Stomach (tissue), 9 donors: ENCODE data around the gene PCDHB6. TPM values are rescaled to one million over a fixed set of nuclear protein-coding genes. Genes with fewer than 3 reads are reported as not detected.
"Not testable (repeated sequence)": the region's sequence is repeated elsewhere in the genome, so short reads cannot be mapped to it uniquely, and the experiment has no call there.

Experiments used
- DNase-seq, 2 donors: peaks; one replicate each; pipeline versions ENCODE4 v3.0.0 to v3.0.0-alpha.2; 2013 to 2019
- H3K27ac ChIP-seq, 5 donors: fragments of 200-600 bp in 4 of 5; sonication (generic) in 4 of 5; one replicate each; pipeline ENCODE4 v1.5.1; 2013 to 2019; ENCODE audit warnings: mild to moderate bottlenecking in 1 of 5, moderate library complexity in 1 of 5
- H3K27me3 ChIP-seq, 3 donors: fragments of 200-600 bp; sonication (generic); one replicate each; pipeline ENCODE4 v1.5.1; 2017 to 2019; ENCODE audit warnings: mixed run types in 1 of 3
- H3K36me3 ChIP-seq, 4 donors: fragments of 200-600 bp; sonication (generic); 1 replicate in 3 of 4; 2 replicates in 1 of 4; pipeline ENCODE4 v1.5.1; 2016 to 2019
- H3K4me1 ChIP-seq, 4 donors: fragments of 200-600 bp; sonication (generic); one replicate each; pipeline ENCODE4 v1.5.1; 2016 to 2019
- H3K4me3 ChIP-seq, 4 donors: fragments of 200-600 bp; sonication (generic) in 3 of 4; one replicate each; pipeline ENCODE4 v1.5.1; 2016 to 2019; ENCODE audit warnings: mild to moderate bottlenecking in 1 of 4
- H3K9me3 ChIP-seq, 4 donors: fragments of 200-600 bp; sonication (generic); one replicate each; pipeline ENCODE4 v1.5.1; 2016 to 2019
- EP300 ChIP-seq: sonication (generic); formaldehyde crosslinking; IDR thresholded peaks from one replicate; pipeline ENCODE4 v1.6.1; 2017; ENCODE audit warnings: antibody characterized with exemption
- POLR2A ChIP-seq, 4 donors: fragments of 450-650 bp; IDR thresholded peaks; one replicate each; pipeline ENCODE4 v1.6.1; 2016; ENCODE audit warnings: antibody characterized with exemption in 4 of 4, control low read depth in 2 of 4, mild to moderate bottlenecking in 1 of 4, moderate library complexity in 1 of 4
- POLR2AphosphoS5 ChIP-seq, 3 donors: sonication (generic); formaldehyde crosslinking; IDR thresholded peaks; one replicate each; pipeline ENCODE4 v1.6.1; 2016; ENCODE audit warnings: antibody characterized with exemption in 3 of 3
- WGBS, 5 donors: extraction: QIAGEN DNeasy Blood & Tissue Kit in 3 of 5; methylation state at CpG; one replicate each; pipeline versions ENCODE4 v1.1.5 to v1.1.7; 2013 to 2018; 5-methylcytosine and 5-hydroxymethylcytosine counted together
- intact Hi-C: fragments of 100-400 bp; cut with DNase I; formaldehyde crosslinking; loops from one replicate; pipeline ENCODE4 v1.15.1; 2023; ENCODE audit warnings: low total_unique reads
- polyA plus RNA-seq, 3 donors: library from polyadenylated mRNA; stranded (reverse); fragments of 200-250 nt; gene quantifications; one replicate each; pipeline ENCODE4 v1.2.3, GENCODE V29; 2013
- total RNA-seq, 5 donors: library from RNA; depleted of rRNA; stranded (reverse); fragments of >200 nt; gene quantifications; one replicate each; pipeline versions ENCODE4 v1.1.0 to v1.2.3, GENCODE V29; 2014 to 2016
- TF ChIP-seq, protein P1 (sequence below), 7 experiments: fragments of 450-650 bp in 4 of 7; fragments of 200-600 bp in 3 of 7; sonication (generic) in 3 of 7; IDR thresholded peaks; one replicate each; pipeline ENCODE4 v1.5.1; 2016 to 2019; ENCODE audit warnings: antibody characterized with exemption in 7 of 7, control low read depth in 2 of 7, mild to moderate bottlenecking in 1 of 7
- donor health status: healthy with polysubstance abuse.
- donor health status: Bipolar disorder and iron deficiency.
- donor health status: healthy.

PCDHB6 gene
- total and polyA plus RNA-seq, 8 donors: under 0.01 to 1.3 (median 0.15) TPM; not detected in 5

GRCh38 chr5:141127305-141127704 lies 22.6 kb upstream of the PCDHB6 start:
- no peaks in the 10 kb centered on the region for H3K36me3 ChIP-seq
- H3K27me3 ChIP-seq: peaks cover 0 to 13% (median 0%) of the 10 kb centered on the region in 3 donors
- no peaks in the 10 kb centered on the region for H3K4me1 ChIP-seq
- H3K27ac ChIP-seq: no peak overlapping the region
- TF ChIP-seq POLR2A (IDR thresholded peaks at IDR 0.05): no peak
- 86 to 95% (median 90%) methylated on average over 1 of the region's 1 CpG for WGBS, 5 donors
- DNase-seq: no peak
- no peak overlapping the region for H3K4me3 ChIP-seq
- intact Hi-C loops: no loop called here
- peaks cover 0 to 57% (median 25%) of the 10 kb centered on the region in 4 donors for H3K9me3 ChIP-seq

DNA sequence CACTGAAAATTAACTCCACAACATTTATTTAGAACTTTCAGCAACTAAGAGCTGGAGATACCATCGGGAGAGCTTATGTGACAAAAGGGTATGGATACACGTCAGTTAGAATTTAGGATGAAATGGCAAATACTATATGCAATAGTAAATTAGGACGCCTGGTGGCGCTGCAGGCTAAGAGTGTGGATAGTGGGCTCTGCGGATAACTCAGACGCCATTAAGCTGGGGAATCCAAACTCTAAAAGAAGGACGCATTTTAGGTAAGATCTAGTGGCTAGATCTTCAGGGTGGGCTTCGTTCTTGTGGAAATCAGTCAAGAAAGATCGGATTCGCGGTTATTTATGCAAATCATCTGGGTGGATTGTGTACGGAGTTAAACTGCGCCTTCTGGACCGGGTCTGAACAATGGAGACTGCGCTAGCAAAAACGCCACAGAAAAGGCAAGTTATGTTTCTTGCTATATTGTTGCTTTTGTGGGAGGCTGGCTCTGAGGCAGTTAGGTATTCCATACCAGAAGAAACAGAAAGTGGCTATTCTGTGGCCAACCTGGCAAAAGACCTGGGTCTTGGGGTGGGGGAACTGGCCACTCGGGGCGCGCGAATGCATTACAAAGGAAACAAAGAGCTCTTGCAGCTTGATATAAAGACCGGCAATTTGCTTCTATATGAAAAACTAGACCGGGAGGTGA lies 14.7 kb upstream of the PCDHB6 start, which contains the start of gene PCDHB5:
PCDHB5 (plus strand) TSS at position 177 of the 688 bp plus-strand sequence; CDS start at position 406, 229 bp downstream.
- no peak for TF ChIP-seq POLR2A (IDR thresholded peaks at IDR 0.05)
- no peak for TF ChIP-seq POLR2AphosphoS5 (IDR thresholded peaks at IDR 0.05)
- TF ChIP-seq, protein P1, sequence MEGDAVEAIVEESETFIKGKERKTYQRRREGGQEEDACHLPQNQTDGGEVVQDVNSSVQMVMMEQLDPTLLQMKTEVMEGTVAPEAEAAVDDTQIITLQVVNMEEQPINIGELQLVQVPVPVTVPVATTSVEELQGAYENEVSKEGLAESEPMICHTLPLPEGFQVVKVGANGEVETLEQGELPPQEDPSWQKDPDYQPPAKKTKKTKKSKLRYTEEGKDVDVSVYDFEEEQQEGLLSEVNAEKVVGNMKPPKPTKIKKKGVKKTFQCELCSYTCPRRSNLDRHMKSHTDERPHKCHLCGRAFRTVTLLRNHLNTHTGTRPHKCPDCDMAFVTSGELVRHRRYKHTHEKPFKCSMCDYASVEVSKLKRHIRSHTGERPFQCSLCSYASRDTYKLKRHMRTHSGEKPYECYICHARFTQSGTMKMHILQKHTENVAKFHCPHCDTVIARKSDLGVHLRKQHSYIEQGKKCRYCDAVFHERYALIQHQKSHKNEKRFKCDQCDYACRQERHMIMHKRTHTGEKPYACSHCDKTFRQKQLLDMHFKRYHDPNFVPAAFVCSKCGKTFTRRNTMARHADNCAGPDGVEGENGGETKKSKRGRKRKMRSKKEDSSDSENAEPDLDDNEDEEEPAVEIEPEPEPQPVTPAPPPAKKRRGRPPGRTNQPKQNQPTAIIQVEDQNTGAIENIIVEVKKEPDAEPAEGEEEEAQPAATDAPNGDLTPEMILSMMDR (IDR thresholded peaks at IDR 0.05): peak in 1 of 7 experiments; percentile 13
- H3K27ac ChIP-seq: peak within 1 kb of the TSS in 1 of 5 donors; percentile 40
- intact Hi-C loops: no loop called here
- peaks cover 0 to 4% (median 0%) of the 10 kb centered on the region in 4 donors for H3K4me1 ChIP-seq
- peak in 1 of 2 donors; percentile 34 for DNase-seq
- WGBS, 5 donors: 19 to 26% (median 23%) methylated on average over 22 of the region's 22 CpGs
- H3K27me3 ChIP-seq: peaks cover 0 to 7% (median 0%) of the 10 kb centered on the region in 3 donors
- H3K4me3 ChIP-seq: peak within 1 kb of the TSS; percentile 14 to 34 (median 30)
- peaks cover 10 to 83% (median 57%) of the 10 kb centered on the region in 4 donors for H3K9me3 ChIP-seq
- no peaks in the 10 kb centered on the region for H3K36me3 ChIP-seq

DNA sequence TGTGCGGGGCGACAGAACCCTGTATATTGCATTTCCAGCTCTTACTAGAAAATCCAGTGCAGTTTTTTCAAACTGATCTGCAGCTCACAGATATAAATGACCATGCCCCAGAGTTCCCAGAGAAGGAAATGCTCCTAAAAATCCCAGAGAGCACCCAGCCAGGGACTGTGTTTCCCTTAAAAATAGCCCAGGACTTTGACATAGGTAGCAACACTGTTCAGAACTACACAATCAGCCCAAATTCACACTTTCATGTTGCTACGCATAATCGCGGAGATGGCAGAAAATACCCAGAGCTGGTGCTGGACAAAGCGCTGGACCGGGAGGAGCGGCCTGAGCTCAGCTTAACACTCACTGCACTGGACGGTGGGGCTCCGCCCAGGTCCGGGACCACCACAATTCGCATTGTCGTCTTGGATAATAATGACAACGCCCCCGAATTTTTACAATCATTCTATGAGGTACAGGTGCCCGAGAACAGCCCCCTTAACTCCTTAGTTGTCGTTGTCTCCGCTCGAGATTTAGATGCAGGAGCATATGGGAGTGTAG lies 14.1 kb upstream of the PCDHB6 start:
- 41 to 65% (median 46%) methylated on average over 19 of the region's 19 CpGs for WGBS, 5 donors
- Histone ChIP-seq H3K4me3 (peak overlapping the region; percentile 14 to 34 (median 30)), H3K9me3 (peaks cover 10 to 82% (median 61%) of the 10 kb centered on the region in 4 donors)

GRCh38 chr5:141137346-141137745 lies 12.5 kb upstream of the PCDHB6 start:
- WGBS, 5 donors: 45 to 72% (median 59%) methylated on average over 9 to 30 of the region's 34 CpGs
- peaks cover 10 to 92% (median 69%) of the 10 kb centered on the region in 4 donors for H3K9me3 ChIP-seq
- intact Hi-C loops, DNase-seq, H3K27me3 ChIP-seq, H3K4me1 ChIP-seq, H3K4me3 ChIP-seq, H3K36me3 ChIP-seq, H3K27ac ChIP-seq: not testable (repeated sequence)

More for the DNA sequence above, 14.1 kb upstream of the PCDHB6 start:
- H3K4me1 ChIP-seq: peaks cover 0 to 4% (median 0%) of the 10 kb centered on the region in 4 donors
- H3K27ac ChIP-seq: peak overlapping the region in 1 of 5 donors; percentile 40
- H3K36me3 ChIP-seq: no peaks in the 10 kb centered on the region
- H3K27me3 ChIP-seq: peaks cover 0 to 7% (median 0%) of the 10 kb centered on the region in 3 donors
- intact Hi-C loops: no loop called here
- no peak for TF ChIP-seq POLR2A (IDR thresholded peaks at IDR 0.05)
- TF ChIP-seq EP300: no peak
- no peak for TF ChIP-seq POLR2AphosphoS5 (IDR thresholded peaks at IDR 0.05)
- TF ChIP-seq, protein P1 (IDR thresholded peaks at IDR 0.05): no peak
- no peak for DNase-seq

DNA sequence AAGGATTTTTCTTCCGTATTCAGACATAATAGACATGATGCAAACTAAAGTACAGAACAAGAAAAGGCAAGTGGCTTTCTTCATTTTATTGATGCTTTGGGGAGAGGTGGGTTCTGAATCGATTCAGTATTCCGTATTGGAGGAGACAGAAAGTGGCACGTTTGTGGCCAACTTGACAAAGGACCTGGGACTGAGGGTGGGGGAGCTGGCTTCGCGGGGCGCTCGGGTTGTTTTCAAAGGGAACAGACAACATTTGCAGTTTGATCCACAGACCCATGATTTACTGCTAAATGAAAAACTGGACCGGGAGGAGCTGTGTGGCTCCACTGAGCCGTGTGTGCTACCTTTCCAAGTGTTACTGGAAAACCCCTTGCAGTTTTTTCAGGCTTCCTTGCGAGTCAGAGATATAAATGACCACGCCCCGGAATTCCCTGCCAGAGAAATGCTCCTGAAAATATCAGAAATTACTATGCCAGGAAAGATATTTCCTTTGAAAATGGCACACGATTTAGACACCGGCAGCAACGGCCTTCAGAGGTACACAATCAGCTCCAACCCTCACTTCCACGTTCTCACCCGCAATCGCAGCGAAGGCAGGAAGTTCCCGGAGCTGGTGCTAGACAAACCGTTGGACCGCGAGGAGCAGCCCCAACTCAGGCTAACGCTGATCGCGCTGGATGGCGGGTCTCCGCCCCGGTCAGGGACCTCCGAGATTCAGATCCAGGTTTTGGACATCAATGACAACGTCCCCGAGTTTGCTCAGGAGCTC lies 551 bp downstream of the PCDHB6 start:
- TF ChIP-seq POLR2A (IDR thresholded peaks at IDR 0.05): no peak
- TF ChIP-seq, protein P1 (IDR thresholded peaks at IDR 0.05): no peak
- intact Hi-C loops: no loop called here
- H3K36me3 ChIP-seq: no peaks in the 10 kb centered on the region
- H3K27ac ChIP-seq: no peak overlapping the region
- peaks cover 0 to 83% (median 61%) of the 10 kb centered on the region in 4 donors for H3K9me3 ChIP-seq
- no peaks in the 10 kb centered on the region for H3K4me1 ChIP-seq
- WGBS, 5 donors: 36 to 58% (median 45%) methylated on average over 18 to 33 of the region's 33 CpGs
- DNase-seq: no peak
- H3K4me3 ChIP-seq: no peak overlapping the region
- peaks cover 0 to 38% (median 0%) of the 10 kb centered on the region in 3 donors for H3K27me3 ChIP-seq
